GM18870 (cell line): ENCODE measurements around the gene MYO10.
"Not testable (repeated sequence)": the region's sequence is repeated elsewhere in the genome, so short reads cannot be mapped to it uniquely, and the experiment has no call there.

Experiments used
- ATAC-seq: cut with Tn5 transposase; IDR thresholded peaks from one replicate; pipeline ENCODE4 v1.9.1; 2021; ENCODE audit warnings: moderate library complexity; ENCODE audit not compliant: unreplicated experiment

The MYO10 gene

DNA sequence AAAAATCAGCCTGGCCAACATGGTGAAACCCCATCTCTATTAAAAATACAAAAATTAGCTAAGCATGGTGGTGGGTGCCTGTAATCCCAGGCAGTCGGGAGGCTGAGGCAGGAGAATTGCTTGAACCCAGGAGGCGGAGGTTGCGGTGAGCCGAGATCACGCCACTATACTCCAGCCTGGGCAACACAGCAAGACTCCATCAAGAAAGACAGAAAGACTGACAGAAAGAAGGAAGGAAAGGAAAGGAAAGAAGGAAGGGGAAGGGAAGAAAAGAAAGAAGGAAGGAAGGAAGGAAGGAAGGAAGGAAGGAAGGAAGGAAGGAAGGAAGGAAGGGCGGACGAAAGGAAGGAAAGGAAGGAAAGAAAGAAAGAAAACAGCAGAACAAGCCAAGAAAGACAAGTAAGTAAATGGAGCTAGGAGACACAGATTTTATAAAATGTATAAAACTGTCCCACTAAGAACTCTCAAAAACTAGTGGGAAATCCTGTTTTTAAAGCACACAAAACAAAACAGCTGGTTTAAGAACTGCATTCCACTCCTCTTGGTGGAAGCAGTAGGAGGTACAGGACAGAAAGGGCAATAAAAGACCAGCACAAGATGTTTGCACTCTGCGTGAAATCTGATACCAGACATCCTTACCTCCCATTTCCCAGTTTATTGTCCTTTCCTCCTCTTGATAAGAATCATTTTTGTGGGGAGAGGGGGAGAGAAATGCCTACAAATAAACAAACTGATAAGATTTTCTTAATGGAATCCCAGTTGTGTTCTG is 46.7 kb downstream of the MYO10 start:
- no peak for ATAC-seq

GRCh38 chr5:16888694-16889124 is 47.4 kb downstream of the MYO10 start:
- ATAC-seq: no peak

- ATAC-seq: no peak
These were observed 49.2 kb downstream of the MYO10 start for GRCh38 chr5:16886793-16887345.

DNA sequence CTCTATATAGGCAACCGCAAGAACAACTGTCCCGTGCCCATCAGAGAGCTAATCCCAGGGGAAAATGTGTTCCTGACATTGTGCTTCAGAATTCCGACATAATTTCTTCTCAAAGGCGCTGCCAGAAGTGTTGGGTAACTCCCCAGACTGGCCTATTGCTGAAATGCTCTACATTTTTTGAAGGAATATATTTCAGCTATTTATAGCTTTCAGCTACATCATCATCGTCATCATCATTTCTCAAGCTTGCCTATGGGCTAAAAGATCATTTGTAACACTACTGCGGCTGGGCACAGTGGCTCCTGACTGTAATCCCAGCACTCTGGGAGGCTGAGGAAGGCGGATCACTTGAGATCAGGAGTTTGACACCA is 49.7 kb downstream of the MYO10 start:
- ATAC-seq: no peak

DNA sequence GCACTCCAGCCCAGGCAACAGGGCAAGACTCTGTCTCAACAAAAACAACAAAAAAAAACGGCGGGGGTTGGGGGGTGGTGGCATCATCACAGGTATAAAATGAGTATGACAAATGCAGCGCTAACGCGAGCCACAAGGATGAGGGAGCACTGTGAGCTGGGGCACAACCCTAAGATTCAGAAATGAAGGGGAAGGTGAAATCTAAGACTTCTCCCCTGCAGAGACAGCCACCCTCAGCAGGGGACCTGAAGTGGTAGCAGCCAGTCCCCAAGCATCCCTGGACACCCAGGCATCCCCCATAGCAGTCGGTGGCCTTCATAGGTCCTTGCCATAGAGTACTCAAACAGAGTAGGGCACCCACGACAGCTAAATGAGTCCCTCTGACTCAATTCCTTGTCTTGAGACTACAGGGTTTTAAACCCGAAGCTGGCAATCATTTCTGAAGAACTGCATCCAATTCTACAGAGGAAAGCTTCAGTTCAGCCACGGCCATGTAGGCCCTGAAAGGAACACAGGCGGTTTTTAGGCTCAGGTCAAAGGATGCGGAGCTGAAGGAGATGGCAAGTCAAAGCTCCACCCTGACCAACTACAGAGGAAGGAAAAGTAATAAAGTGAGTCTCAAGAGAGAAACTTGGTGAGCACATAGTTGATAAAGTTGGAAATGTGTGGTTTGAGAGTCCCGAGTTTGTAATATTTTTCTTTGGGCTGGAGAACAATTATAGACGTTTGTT is 50.3 kb downstream of the MYO10 start:
- ATAC-seq: no peak

DNA sequence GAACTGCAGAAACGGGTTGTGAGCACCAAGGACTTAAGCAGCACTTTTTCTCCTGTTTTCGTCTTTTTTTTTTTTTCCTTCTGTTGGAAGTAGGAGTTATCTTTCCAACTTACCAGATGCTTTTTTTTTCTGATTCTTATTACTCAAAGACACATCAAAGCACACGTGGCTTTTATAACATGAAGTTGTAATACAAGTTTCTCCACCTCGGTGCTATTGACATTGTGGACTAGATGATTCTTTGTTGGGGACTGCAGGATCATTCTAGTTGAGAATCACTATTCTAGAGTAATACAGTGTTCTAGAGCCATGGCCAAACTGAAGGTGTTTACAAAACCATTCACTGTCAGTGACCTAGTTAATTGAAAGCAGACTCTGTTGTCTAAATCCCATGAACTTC is 51.5 kb downstream of the MYO10 start:
- no peak for ATAC-seq

GRCh38 chr5:16883806-16884205 is 52.3 kb downstream of the MYO10 start:
- no peak for ATAC-seq

DNA sequence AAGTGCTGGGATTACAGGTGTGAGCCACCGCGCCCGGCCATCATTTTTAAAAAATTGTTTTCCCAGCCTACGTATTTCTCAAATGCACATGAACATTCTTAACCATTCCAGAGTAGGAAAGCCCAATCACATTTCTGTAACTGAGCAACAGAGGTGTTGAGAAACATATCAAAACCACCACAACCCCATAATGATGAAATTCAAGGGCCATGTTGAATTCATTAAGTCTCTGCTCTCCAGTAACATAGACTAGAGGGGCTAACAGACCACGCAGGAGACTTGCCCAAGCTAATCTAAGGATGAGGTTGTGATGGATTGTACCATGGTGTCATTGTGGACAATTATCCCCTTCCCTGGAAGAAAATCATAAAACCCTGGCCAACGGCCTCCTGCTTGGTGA is 52.9 kb downstream of the MYO10 start:
- no peak for ATAC-seq

GRCh38 chr5:16881251-16881650 is 54.8 kb downstream of the MYO10 start:
- no peak for ATAC-seq

DNA sequence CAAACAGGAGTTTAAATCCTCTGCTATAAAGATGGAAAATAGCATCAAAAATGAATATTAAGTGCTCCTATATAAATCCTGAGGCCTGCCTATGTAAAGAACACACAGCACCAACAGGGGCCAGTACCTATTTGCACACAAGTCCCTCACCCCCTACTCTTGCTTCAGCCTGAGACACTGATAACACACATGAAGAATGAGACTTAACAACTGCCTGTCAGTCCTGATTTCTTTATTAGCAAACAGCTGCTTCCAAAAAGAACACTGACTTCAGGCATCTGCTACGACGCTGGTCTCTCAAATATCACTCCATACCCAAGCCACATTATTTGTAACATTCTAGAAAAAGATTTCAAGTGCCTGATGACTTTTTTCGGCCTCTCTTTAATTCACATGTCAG is 55.5 kb downstream of the MYO10 start:
- ATAC-seq: no peak

DNA sequence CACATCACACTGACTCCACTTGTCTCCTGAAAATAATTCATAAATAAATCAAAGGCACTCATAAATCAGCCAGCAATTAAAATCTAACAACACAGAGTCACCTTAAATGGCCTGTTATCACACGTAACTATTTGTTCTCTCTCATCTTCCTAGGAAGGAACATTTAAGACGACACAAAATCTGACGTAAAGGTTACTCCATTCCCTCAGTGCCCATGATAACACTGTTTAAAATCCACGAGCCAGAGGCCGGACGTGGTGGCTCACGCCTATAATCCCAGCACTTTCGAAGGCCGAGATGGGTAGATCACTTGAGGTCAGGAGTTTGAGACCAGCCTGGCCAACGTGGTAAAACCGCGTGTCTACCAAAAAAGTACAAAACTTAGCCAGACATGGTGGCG is 56.4 kb downstream of the MYO10 start:
- no peak for ATAC-seq

DNA sequence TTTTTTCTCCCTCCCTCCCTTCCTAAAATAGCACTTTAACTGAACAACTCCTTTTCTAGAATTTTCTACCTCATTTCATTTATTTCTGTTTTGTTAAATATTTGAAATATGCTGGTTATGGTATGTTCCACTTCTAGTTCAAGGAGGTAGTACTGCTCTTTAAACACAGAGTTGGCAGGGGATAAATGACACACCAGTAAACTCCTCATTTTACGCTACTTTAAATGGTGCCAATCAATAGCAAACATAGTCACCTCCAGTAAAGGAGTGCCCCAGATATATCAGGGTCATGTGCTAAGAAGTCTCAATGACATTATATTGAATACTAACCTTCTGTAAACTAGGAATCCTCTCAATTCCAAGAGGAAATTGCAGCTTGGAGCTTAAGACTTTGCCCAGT is 56.9 kb downstream of the MYO10 start:
- no peak for ATAC-seq

- no peak for ATAC-seq
These were observed 58.7 kb downstream of the MYO10 start for GRCh38 chr5:16877267-16877935.

DNA sequence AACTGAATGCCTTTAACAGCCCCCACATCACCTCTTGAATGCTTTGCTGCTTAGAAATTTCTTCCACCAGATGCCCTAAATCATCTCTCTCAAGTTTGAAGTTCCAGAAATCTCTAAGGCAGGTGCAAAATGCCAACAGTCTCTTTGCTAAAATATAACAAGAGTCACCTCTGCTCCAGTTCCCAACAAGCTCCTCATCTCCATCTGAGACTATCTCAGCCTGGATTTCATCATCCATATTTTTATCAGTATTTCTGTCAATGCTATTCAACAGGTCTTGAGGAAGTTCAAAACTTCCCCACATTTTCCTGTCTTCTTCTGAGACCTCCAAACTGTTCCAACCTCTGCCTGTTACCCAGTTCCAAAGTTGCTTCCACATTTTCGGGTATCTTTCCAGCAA is 61.7 kb downstream of the MYO10 start:
- ATAC-seq: not testable (repeated sequence)

- ATAC-seq: no peak
These were observed 64.2 kb downstream of the MYO10 start for GRCh38 chr5:16871746-16872339.

- no peak for ATAC-seq
These were observed 65.2 kb downstream of the MYO10 start for GRCh38 chr5:16870878-16871277.

DNA sequence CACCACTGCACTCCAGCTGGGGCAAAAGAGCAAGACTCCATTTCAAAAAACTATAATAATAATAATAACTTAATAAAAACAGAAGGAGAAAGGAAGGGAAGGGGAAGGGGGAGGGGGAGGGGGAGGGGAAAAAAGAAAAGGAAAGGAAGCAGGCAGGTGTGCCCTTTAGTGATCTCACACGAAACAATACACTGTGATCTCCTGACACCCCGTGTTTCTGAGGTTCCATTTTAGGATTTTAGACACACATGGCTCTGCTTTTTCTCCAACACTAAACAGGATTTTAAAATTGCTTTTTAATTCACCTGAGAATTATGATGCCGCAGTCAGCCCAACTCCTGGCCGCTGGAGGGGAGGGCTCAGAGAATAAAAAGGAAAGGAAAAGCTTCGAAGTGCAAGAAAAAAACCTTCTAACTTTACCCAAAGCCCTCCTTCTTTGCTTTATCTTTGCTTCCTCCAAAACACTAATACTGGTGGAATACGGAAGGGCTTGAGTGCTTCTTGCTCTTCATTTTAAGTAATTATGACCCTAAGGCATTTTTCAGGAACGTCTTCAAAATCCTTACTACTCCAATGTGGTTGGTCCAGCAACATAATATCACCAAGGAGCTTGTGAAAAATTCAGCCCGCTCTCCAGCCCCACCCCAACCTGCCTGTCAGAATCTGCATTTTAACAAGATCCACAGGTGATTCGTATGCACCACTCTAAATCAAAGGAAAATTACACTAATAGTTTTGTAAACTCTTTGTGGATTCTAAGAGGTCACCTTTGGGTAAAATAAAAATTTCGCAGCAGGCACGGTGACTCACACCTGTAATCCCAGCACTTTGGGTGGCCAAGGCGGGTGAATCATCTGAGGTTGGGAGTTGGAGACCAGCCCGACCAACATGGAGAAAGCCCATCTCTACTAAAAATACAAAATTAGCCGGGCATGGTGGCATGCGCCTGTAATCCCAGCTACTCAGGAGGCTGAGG is 66.0 kb downstream of the MYO10 start:
- ATAC-seq: no peak

- no peak for ATAC-seq
These were observed 68.5 kb downstream of the MYO10 start for GRCh38 chr5:16867577-16867953.

GRCh38 chr5:16866795-16867576 is 69.1 kb downstream of the MYO10 start:
- no peak for ATAC-seq
